Peyer's patch (tissue), 4 donors: ENCODE results near the gene GOLIM4. TPM values are rescaled to one million over a fixed set of nuclear protein-coding genes. Genes with fewer than 3 reads are reported as not detected.

ENCODE experiments used
- DNase-seq, 3 donors: peaks; one replicate each; pipeline ENCODE4 v3.0.0-alpha.2; 2017 to 2019
- H3K27ac ChIP-seq, 4 donors: fragments of 200-600 bp; sonication (generic); one replicate each; pipeline ENCODE4 v1.5.1; 2016 to 2019
- H3K27me3 ChIP-seq, 2 donors: fragments of 200-600 bp; sonication (generic); one replicate each; pipeline ENCODE4 v1.5.1; 2019
- H3K36me3 ChIP-seq, 3 donors: fragments of 200-600 bp; sonication (generic); one replicate each; pipeline ENCODE4 v1.5.1; 2016 to 2019
- H3K4me1 ChIP-seq, 4 donors: fragments of 200-600 bp; sonication (generic); one replicate each; pipeline ENCODE4 v1.5.1; 2016 to 2019
- H3K4me3 ChIP-seq, 4 donors: fragments of 200-600 bp; sonication (generic); 1 replicate in 3 of 4; 2 replicates in 1 of 4; pipeline ENCODE4 v1.5.1; 2016 to 2019; ENCODE audit warnings: mild to moderate bottlenecking in 1 of 4
- H3K9me3 ChIP-seq, 4 donors: fragments of 200-600 bp; sonication (generic); one replicate each; pipeline ENCODE4 v1.5.1; 2016 to 2019; ENCODE audit warnings: mild to moderate bottlenecking in 1 of 4
- POLR2A ChIP-seq, 2 donors: fragments of 450-650 bp; IDR thresholded peaks; one replicate each; pipeline ENCODE4 v1.5.1; 2017; ENCODE audit warnings: antibody characterized with exemption in 2 of 2, mild to moderate bottlenecking in 2 of 2, moderate library complexity in 2 of 2
- total RNA-seq, 4 donors: library from RNA; depleted of rRNA; stranded (reverse); fragments of >200 nt; gene quantifications; one replicate each; pipeline ENCODE4 v1.1.0, GENCODE V29; 2016
- TF ChIP-seq, protein P1 (sequence below), 6 experiments: fragments of 450-650 bp in 4 of 6; fragments of 200-600 bp in 2 of 6; sonication (generic) in 1 of 6; IDR thresholded peaks; one replicate each; pipeline ENCODE4 v1.5.1; 2017 to 2019; ENCODE audit warnings: antibody characterized with exemption in 6 of 6, mild to moderate bottlenecking in 3 of 6, moderate library complexity in 1 of 6

GOLIM4 gene
- total RNA-seq, 4 donors from 2014 or later = 102 to 186 (median 139) TPM

DNA sequence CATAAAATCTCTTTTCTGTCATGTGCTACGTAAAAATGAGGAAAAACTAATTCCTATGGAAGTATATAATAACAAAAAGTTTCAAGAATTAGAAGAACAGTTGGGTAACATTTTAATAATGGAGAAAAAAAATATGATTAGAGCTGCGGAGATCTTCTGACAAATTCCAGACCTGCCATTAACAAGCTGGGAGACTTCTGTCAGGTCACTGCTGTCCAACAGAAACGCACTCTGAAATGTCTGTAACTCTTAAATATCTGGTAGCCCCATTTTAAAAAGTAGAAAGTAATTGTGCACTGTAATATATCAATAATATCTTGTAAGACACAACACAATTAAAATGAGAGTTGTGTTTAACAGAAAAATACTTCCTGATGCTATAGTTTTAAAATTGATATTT lies 15.7 kb downstream of the GOLIM4 start:
- Histone ChIP-seq H3K36me3 (no peaks in the 10 kb centered on the region), H3K9me3 (no peaks in the 10 kb centered on the region), H3K4me3 (no peak overlapping the region), H3K27ac (no peak overlapping the region), H3K4me1 (no peaks in the 10 kb centered on the region), H3K27me3 (no peaks in the 10 kb centered on the region)
- TF ChIP-seq, protein P1, sequence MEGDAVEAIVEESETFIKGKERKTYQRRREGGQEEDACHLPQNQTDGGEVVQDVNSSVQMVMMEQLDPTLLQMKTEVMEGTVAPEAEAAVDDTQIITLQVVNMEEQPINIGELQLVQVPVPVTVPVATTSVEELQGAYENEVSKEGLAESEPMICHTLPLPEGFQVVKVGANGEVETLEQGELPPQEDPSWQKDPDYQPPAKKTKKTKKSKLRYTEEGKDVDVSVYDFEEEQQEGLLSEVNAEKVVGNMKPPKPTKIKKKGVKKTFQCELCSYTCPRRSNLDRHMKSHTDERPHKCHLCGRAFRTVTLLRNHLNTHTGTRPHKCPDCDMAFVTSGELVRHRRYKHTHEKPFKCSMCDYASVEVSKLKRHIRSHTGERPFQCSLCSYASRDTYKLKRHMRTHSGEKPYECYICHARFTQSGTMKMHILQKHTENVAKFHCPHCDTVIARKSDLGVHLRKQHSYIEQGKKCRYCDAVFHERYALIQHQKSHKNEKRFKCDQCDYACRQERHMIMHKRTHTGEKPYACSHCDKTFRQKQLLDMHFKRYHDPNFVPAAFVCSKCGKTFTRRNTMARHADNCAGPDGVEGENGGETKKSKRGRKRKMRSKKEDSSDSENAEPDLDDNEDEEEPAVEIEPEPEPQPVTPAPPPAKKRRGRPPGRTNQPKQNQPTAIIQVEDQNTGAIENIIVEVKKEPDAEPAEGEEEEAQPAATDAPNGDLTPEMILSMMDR (IDR thresholded peaks at IDR 0.05) = no peak
- no peak for TF ChIP-seq POLR2A (IDR thresholded peaks at IDR 0.05)
- no peak for DNase-seq

DNA sequence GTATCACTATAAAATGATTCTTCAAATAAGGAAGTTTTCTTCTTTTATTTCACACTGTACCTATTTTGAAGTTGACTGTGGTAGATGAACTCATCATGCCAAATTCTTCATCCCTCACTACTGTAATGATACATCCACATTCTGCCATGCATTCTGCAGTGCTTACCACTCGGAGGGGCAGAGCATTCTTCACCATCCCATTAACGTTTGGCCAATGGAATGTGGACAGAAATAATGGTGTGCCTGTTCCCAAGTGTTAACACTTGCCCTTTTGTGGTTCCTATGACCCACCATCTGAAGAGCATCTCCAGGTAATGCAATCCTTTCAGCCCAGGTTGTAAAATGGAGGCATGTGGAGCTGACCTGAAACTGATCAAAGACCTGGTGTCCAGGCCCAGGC lies 18.6 kb downstream of the GOLIM4 start:
- TF ChIP-seq, protein P1 (IDR thresholded peaks at IDR 0.05) = no peak
- TF ChIP-seq POLR2A (IDR thresholded peaks at IDR 0.05) = no peak
- H3K27me3 ChIP-seq = no peaks in the 10 kb centered on the region

DNA sequence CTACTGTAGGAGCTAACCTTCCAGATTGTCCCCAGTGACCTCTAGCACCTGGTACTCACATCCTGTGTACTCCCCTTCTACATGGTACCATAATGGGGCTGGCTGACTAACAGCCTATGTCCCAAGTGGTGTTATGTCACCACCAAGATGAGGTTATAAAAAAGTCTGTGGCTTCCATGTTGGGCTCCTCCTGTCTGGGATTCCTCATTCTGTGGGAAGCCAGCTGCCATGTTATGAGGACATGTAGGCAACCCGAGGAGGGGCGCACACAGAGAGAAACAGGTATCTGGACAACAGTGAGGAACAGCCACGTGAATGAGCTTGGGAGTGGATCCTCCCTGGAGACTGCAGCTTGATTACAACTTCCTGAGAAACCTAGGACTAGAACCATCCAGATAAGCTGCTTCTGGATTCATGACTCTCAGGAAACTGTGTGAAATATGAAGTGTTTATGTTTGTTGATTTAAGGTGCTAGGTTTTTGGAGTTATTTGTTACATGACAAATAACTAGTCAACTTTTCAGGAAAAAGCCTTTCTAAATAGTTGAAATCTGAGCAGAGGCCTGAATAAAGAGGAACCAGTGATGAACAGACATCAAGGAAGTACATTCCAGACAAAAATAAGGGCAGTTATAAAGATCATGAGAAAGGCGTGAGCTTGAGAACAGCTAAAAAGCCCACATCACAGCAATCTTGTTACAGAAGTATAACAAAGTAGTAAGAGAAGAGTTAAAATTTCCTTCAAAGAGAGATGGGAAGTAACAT lies 21.7 kb downstream of the GOLIM4 start:
- Histone ChIP-seq H3K27me3 (no peaks in the 10 kb centered on the region), H3K4me3 (no peak overlapping the region), H3K27ac (no peak overlapping the region), H3K36me3 (no peaks in the 10 kb centered on the region), H3K4me1 (no peaks in the 10 kb centered on the region), H3K9me3 (no peaks in the 10 kb centered on the region)
- no peak for DNase-seq
- TF ChIP-seq POLR2A (IDR thresholded peaks at IDR 0.05) = no peak
- TF ChIP-seq, protein P1 (IDR thresholded peaks at IDR 0.05) = no peak

More for the DNA sequence above, 18.6 kb downstream of the GOLIM4 start:
- H3K4me1 ChIP-seq = no peaks in the 10 kb centered on the region
- DNase-seq = no peak
- no peaks in the 10 kb centered on the region for H3K36me3 ChIP-seq
- H3K9me3 ChIP-seq = no peaks in the 10 kb centered on the region
- H3K4me3 ChIP-seq = no peak overlapping the region
- H3K27ac ChIP-seq = no peak overlapping the region

DNA sequence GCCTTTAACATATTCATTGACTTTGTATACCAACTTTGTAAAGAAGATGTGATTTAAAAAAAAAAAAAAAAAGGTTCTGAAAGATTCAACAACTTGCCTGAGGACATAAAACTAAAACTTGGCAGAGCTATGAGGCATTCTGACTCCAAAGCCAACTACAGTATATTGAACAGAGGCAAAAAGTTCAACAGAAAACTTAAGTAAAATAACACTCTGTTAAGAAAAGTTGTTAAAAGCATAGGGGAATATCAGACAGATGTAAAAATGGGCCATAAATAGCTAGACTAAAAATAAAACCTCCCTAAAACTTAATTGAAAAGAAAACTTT lies 23.4 kb downstream of the GOLIM4 start:
- Histone ChIP-seq H3K27me3 (no peaks in the 10 kb centered on the region), H3K4me1 (no peaks in the 10 kb centered on the region), H3K9me3 (no peaks in the 10 kb centered on the region), H3K27ac (no peak overlapping the region), H3K4me3 (no peak overlapping the region), H3K36me3 (no peaks in the 10 kb centered on the region)
- no peak for TF ChIP-seq POLR2A (IDR thresholded peaks at IDR 0.05)
- TF ChIP-seq, protein P1 (IDR thresholded peaks at IDR 0.05) = no peak
- DNase-seq = no peak

DNA sequence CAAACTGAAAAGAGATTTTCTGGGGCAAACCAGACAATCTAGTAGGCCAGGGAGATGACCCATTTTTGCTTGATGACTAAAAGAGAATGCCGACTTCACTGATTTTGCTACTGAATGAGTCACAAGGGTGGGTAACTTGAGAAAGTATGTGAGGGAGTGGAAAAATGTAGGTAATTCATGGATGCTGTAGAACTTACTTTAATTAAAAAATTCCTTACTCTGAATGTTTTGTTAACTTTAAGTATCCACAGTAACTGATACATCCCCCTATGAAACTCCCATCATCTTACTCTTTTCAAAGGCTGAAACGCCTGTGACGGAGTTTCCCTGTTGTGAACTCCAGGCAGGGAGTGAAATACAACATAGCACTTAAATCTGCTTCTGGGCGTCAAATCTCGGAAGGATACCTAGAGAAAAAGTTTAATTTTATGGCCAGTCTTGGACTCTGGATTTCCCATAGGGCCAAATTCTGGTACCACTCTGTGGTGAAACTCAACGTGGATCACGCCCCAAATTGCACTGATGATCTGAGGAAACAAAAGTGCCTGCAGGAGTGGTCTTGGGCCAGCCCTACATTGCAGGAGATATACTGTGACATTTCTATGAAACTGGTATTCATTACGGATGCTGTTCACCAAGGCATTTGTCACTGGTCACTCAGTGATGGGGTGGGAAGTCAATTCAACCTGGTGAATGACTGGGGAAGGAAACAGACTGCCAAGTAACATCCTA lies 24.0 kb downstream of the GOLIM4 start:
- TF ChIP-seq, protein P1 (IDR thresholded peaks at IDR 0.05) = no peak
- no peak for TF ChIP-seq POLR2A (IDR thresholded peaks at IDR 0.05)
- Histone ChIP-seq H3K9me3 (no peaks in the 10 kb centered on the region), H3K36me3 (no peaks in the 10 kb centered on the region), H3K4me1 (no peaks in the 10 kb centered on the region), H3K27ac (no peak overlapping the region), H3K27me3 (no peaks in the 10 kb centered on the region), H3K4me3 (no peak overlapping the region)
- DNase-seq = no peak
